Endothelial cell of umbilical vein (primary cell): ENCODE measurements around the gene SPATA31E1.

ENCODE experiments used
- CTCF ChIP-seq, 2 donors: IDR thresholded peaks; 1 replicate in 1 of 2; 2 replicates in 1 of 2; pipeline ENCODE4 v1.5.1; 2011; ENCODE audit warnings: low read length in 2 of 2, mild to moderate bottlenecking in 2 of 2, moderate library complexity in 2 of 2, control low read depth in 1 of 2, inconsistent platforms in 1 of 2, low read depth in 1 of 2; ENCODE audit not compliant: insufficient read depth in 1 of 2; ENCODE audit errors: extremely low read depth in 1 of 2
- EZH2 ChIP-seq: IDR thresholded peaks from 2 replicates; pipeline ENCODE4 v1.6.1; 2012; ENCODE audit warnings: borderline replicate concordance, low read depth, mild to moderate bottlenecking, moderate library complexity, low read length, inconsistent platforms; ENCODE audit not compliant: severe bottlenecking
- GATA2 ChIP-seq: IDR thresholded peaks from 2 replicates; pipeline ENCODE4 v1.7.0; 2011; ENCODE audit warnings: low read depth, mild to moderate bottlenecking, moderate library complexity, mixed read lengths, low read length; ENCODE audit not compliant: insufficient read length, insufficient read depth
- JUN ChIP-seq: IDR thresholded peaks from 2 replicates; pipeline ENCODE4 v1.6.1; 2011; ENCODE audit warnings: borderline replicate concordance, low read depth; ENCODE audit not compliant: insufficient read length, insufficient read depth
- MAX ChIP-seq: IDR thresholded peaks from 2 replicates; pipeline ENCODE4 v1.6.1; 2011; ENCODE audit not compliant: insufficient read depth, insufficient read length
- MYC ChIP-seq: IDR thresholded peaks from one replicate; pipeline ENCODE4 v1.6.1; 2011; ENCODE audit warnings: mild to moderate bottlenecking, low read depth, low read length
- POLR2A ChIP-seq: IDR thresholded peaks from 2 replicates; pipeline ENCODE4 v1.6.1; 2012; ENCODE audit warnings: low read depth, mild to moderate bottlenecking, control low read depth, low read length
- POLR2AphosphoS5 ChIP-seq: IDR thresholded peaks from 2 replicates; pipeline ENCODE4 v1.6.1; 2012; ENCODE audit warnings: low read depth, mild to moderate bottlenecking, control low read depth, low read length, moderate library complexity; ENCODE audit not compliant: insufficient read depth

DNA sequence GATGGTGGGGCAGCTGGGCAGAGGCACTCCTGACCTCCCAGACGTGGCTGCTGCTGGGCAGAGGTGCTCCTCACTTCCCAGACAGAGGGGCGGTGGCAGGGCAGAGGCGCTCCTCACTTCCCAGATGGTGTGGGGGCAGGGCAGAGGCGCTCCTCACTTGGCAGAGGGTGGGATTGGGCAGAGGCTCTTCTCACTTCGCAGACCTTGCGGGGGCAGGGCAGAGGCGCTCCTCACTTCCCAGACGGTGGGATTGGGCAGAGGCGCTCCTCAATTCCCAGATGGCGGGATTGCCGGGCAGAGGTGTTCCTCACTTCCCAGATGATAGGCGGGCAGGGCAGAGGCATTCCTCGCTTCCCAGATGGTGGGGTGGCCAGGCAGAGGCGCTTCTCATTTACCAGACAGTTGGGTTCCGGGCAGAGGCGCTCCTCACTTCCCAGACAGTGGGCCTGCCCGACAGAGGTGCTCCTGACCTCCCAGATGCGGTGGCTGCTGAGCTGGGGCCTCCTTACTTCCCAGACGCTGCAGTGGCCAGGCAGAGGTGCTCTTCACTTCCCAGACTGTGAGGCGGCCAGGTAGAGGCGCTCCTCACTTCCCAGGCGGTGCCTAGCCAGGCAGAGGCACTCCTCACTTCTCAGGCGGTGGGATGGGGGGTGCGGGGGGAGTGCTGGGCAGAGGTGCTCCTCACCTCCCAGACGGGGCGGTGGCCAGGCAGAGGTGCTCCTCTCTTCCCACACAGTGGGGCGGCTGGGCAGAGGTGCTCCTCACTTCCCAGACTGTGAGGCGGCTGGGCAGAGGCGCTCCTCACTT is 25.3 kb upstream of the SPATA31E1 start:
- TF ChIP-seq EZH2 = no peak
- TF ChIP-seq CTCF (IDR thresholded peaks at IDR 0.05; ENCODE audit: extremely low read depth in 1 of 2, insufficient read depth in 1 of 2, low read depth in 1 of 2, low read length in 2 of 2) = no peak
- no peak for TF ChIP-seq POLR2A
- TF ChIP-seq POLR2AphosphoS5 = no peak
- no peak for TF ChIP-seq MYC
- TF ChIP-seq JUN = no peak
- no peak for TF ChIP-seq MAX
- TF ChIP-seq GATA2 = no peak
